ENCODE data around the gene SCN8A.

DNA sequence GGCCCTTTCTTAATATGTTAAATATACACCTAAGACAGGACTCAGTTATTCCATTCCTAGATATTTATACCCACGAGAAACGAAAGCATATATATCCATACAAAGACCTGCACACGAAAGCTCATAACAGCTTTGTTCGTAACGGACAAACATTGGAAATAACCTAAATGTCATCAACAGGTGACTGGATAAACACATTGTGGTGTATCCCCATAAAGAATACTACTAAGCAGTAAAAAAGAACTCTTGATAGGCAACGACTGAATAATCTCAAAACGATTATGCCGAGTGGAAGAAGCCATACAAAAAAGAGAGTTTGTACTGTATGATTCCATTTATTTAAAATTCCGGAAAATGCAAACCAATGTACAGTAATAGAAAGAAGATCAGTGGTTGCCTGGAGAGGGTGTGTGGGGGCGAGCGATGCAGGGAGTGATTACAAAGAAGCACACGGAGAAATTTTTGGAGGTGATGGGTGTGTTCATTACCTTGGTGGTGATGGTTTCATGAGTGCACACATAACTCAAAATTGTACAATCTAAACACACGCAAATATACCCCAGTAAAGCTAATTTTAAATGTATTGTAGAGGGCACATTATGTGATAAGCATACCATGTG lies 1.4 kb upstream of the SCN8A start:
- TF ChIP-seq, protein P1, sequence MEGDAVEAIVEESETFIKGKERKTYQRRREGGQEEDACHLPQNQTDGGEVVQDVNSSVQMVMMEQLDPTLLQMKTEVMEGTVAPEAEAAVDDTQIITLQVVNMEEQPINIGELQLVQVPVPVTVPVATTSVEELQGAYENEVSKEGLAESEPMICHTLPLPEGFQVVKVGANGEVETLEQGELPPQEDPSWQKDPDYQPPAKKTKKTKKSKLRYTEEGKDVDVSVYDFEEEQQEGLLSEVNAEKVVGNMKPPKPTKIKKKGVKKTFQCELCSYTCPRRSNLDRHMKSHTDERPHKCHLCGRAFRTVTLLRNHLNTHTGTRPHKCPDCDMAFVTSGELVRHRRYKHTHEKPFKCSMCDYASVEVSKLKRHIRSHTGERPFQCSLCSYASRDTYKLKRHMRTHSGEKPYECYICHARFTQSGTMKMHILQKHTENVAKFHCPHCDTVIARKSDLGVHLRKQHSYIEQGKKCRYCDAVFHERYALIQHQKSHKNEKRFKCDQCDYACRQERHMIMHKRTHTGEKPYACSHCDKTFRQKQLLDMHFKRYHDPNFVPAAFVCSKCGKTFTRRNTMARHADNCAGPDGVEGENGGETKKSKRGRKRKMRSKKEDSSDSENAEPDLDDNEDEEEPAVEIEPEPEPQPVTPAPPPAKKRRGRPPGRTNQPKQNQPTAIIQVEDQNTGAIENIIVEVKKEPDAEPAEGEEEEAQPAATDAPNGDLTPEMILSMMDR (IDR thresholded peaks at IDR 0.05) = no peak
- TF ChIP-seq POLR2A (IDR thresholded peaks at IDR 0.05) = no peak
